ENCODE data around the gene CNKSR1.

GRCh38 chr1:26184086-26184485, 6.8 kb downstream of the CNKSR1 start:
- TF ChIP-seq POLR2AphosphoS5 (IDR thresholded peaks at IDR 0.05; ENCODE audit: low read depth, low read length) (no peak), POLR2A (IDR thresholded peaks at IDR 0.05; ENCODE audit: low read depth, low read length) (no peak)

All from GM12892 (cell line).